Left ventricle myocardium inferior (tissue), 1 donor: ENCODE measurements around the gene TSPYL1. TPM values are rescaled to one million over a fixed set of nuclear protein-coding genes. Genes with fewer than 3 reads are reported as not detected.

Source experiments
- DNase-seq: peaks from one replicate; pipeline ENCODE4 v3.0.0-alpha.2; 2020
- H3K27ac ChIP-seq: fragments of 200-600 bp; replicated peaks from 2 replicates; pipeline ENCODE4 v1.8.0; 2021
- H3K27me3 ChIP-seq: fragments of 200-600 bp; 2 replicates; pipeline ENCODE4 v1.8.0; 2021; ENCODE audit warnings: low read depth
- H3K36me3 ChIP-seq: fragments of 200-600 bp; 2 replicates; pipeline ENCODE4 v1.8.0; 2021
- H3K4me1 ChIP-seq: fragments of 200-600 bp; 2 replicates; pipeline ENCODE4 v1.8.0; 2021
- H3K4me3 ChIP-seq: fragments of 200-600 bp; 2 replicates; pipeline ENCODE4 v1.8.0; 2021; ENCODE audit warnings: mild to moderate bottlenecking, moderate library complexity
- H3K9me3 ChIP-seq: fragments of 200-600 bp; replicated peaks from 2 replicates; pipeline ENCODE4 v1.8.0; 2021
- intact Hi-C: fragments of 100-400 bp; cut with micrococcal nuclease; formaldehyde crosslinking; loops from one replicate; pipeline ENCODE4 v1.11.0; 2022
- total RNA-seq: library from RNA; stranded (reverse); fragmentation: NEBNext Ultra II Directional; extraction: Animal tissue kit (Norgen Biotek cat#: 25700); gene quantifications from one replicate; pipeline ENCODE4 v1.2.1, GENCODE V29; 2021
- TF ChIP-seq, protein P1 (sequence below): fragments of 200-600 bp; IDR thresholded peaks from 2 replicates; pipeline ENCODE4 v1.8.0; 2021; ENCODE audit warnings: antibody characterized with exemption, mild to moderate bottlenecking, borderline replicate concordance
- donor health status: DM: no; HTN: yes; CAD: no; lungs with severe emphysema.

TSPYL1 gene
- total RNA-seq, 1 donor from 2014 or later, result 89.5 TPM

DNA sequence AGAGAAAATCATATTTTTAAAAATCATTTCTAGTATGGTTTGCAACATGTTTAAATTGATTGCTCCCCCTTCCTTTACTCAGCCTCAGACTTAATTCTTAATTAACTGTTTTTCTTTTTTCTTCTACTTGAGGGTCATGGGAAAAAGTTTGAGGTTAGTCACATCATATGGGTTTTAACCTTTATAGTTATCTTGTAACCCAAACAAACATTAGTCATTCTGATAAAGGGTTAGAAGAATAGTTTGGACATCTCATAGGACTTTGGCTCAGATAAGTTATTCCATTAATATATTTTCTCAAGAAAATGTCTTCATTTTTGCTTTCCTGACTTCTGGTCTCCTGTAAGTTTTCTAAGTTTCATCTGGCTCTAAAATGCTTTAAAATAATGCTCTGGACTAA lies 34.5 kb upstream of the TSPYL1 start:
- intact Hi-C loops, result no loop called here
- H3K27ac ChIP-seq, result peak overlapping the region; percentile 14

GRCh38 chr6:116313101-116313776 lies 33.5 kb upstream of the TSPYL1 start:
- Histone ChIP-seq H3K4me3 (no peak overlapping the region), H3K27me3 (no peaks in the 10 kb centered on the region), H3K36me3 (no peaks in the 10 kb centered on the region), H3K27ac (peak overlapping the region; percentile 14), H3K4me1 (peaks cover 30% of the 10 kb centered on the region), H3K9me3 (no peaks in the 10 kb centered on the region)
- DNase-seq, result no peak
- intact Hi-C loops, result no loop called here
- TF ChIP-seq, protein P1, sequence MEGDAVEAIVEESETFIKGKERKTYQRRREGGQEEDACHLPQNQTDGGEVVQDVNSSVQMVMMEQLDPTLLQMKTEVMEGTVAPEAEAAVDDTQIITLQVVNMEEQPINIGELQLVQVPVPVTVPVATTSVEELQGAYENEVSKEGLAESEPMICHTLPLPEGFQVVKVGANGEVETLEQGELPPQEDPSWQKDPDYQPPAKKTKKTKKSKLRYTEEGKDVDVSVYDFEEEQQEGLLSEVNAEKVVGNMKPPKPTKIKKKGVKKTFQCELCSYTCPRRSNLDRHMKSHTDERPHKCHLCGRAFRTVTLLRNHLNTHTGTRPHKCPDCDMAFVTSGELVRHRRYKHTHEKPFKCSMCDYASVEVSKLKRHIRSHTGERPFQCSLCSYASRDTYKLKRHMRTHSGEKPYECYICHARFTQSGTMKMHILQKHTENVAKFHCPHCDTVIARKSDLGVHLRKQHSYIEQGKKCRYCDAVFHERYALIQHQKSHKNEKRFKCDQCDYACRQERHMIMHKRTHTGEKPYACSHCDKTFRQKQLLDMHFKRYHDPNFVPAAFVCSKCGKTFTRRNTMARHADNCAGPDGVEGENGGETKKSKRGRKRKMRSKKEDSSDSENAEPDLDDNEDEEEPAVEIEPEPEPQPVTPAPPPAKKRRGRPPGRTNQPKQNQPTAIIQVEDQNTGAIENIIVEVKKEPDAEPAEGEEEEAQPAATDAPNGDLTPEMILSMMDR, result no peak

More for the DNA sequence above, 34.5 kb upstream of the TSPYL1 start:
- Histone ChIP-seq H3K4me3 (no peak overlapping the region), H3K4me1 (peaks cover 30% of the 10 kb centered on the region), H3K36me3 (no peaks in the 10 kb centered on the region), H3K27me3 (no peaks in the 10 kb centered on the region), H3K9me3 (no peaks in the 10 kb centered on the region)
- TF ChIP-seq, protein P1, result no peak
- DNase-seq, result no peak

GRCh38 chr6:116309657-116310056 lies 29.9 kb upstream of the TSPYL1 start:
- H3K36me3 ChIP-seq, result no peaks in the 10 kb centered on the region
- no peak for DNase-seq
- TF ChIP-seq, protein P1, result no peak
- H3K27ac ChIP-seq, result no peak overlapping the region
- H3K4me3 ChIP-seq, result no peak overlapping the region
- H3K9me3 ChIP-seq, result no peaks in the 10 kb centered on the region
- peaks cover 13% of the 10 kb centered on the region for H3K4me1 ChIP-seq
- intact Hi-C loops, result no loop called here
- no peaks in the 10 kb centered on the region for H3K27me3 ChIP-seq

GRCh38 chr6:116309001-116309400 lies 29.3 kb upstream of the TSPYL1 start:
- intact Hi-C loops, result no loop called here
- TF ChIP-seq, protein P1, result no peak

GRCh38 chr6:116307633-116308032 lies 27.9 kb upstream of the TSPYL1 start:
- H3K27me3 ChIP-seq, result no peaks in the 10 kb centered on the region

More at GRCh38 chr6:116309001-116309400, 29.3 kb upstream of the TSPYL1 start:
- H3K4me3 ChIP-seq, result no peak overlapping the region
- no peak overlapping the region for H3K27ac ChIP-seq
- DNase-seq, result no peak
- no peaks in the 10 kb centered on the region for H3K9me3 ChIP-seq
- H3K36me3 ChIP-seq, result no peaks in the 10 kb centered on the region
- H3K4me1 ChIP-seq, result peaks cover 6% of the 10 kb centered on the region
- no peaks in the 10 kb centered on the region for H3K27me3 ChIP-seq

More at GRCh38 chr6:116307633-116308032, 27.9 kb upstream of the TSPYL1 start:
- intact Hi-C loops, result no loop called here
- Histone ChIP-seq H3K4me3 (no peak overlapping the region), H3K4me1 (no peaks in the 10 kb centered on the region), H3K9me3 (no peaks in the 10 kb centered on the region), H3K27ac (no peak overlapping the region), H3K36me3 (no peaks in the 10 kb centered on the region)
- DNase-seq, result no peak
- TF ChIP-seq, protein P1, result no peak
